MM.1S (cell line): ENCODE results near the gene UGT1A10.

Experiments used
- DNase-seq: peaks from one replicate; pipeline ENCODE4 v3.0.0-alpha.2; 2015
- H2AFZ ChIP-seq: fragments of 300-600 bp; sonication (generic); 2 replicates; pipeline ENCODE4 v1.6.0; 2016; ENCODE audit warnings: antibody characterized with exemption, low read length
- H3F3A ChIP-seq: fragments of 300-600 bp; sonication (generic); 2 replicates; pipeline ENCODE4 v1.6.1; 2016; ENCODE audit warnings: mild to moderate bottlenecking, antibody characterized with exemption, low read length, moderate library complexity, mixed read lengths; ENCODE audit not compliant: insufficient read depth
- H3K27ac ChIP-seq: fragments of 300-600 bp; sonication (generic); 2 replicates; pipeline ENCODE4 v1.5.1; 2016; ENCODE audit warnings: mild to moderate bottlenecking, low read length
- H3K27me3 ChIP-seq: fragments of 300-600 bp; sonication (generic); replicated peaks from 2 replicates; pipeline ENCODE4 v1.6.0; 2016; ENCODE audit warnings: low read length; ENCODE audit not compliant: insufficient read depth
- H3K36me3 ChIP-seq: fragments of 300-600 bp; sonication (generic); replicated peaks from 2 replicates; pipeline ENCODE4 v1.6.1; 2016; ENCODE audit warnings: mild to moderate bottlenecking, low read length, mixed read lengths; ENCODE audit not compliant: insufficient read depth
- H3K4me1 ChIP-seq: fragments of 300-600 bp; sonication (generic); 2 replicates; pipeline ENCODE4 v1.6.1; 2016; ENCODE audit warnings: low read length, mixed read lengths
- H3K4me2 ChIP-seq: fragments of 300-600 bp; sonication (generic); 2 replicates; pipeline ENCODE4 v1.6.0; 2016; ENCODE audit warnings: low read depth, low read length
- H3K4me3 ChIP-seq: fragments of 300-600 bp; sonication (generic); 2 replicates; pipeline ENCODE4 v1.5.1; 2016; ENCODE audit warnings: low read length, mixed read lengths
- H3K79me2 ChIP-seq: fragments of 300-600 bp; sonication (generic); 2 replicates; pipeline ENCODE4 v1.6.1; 2016; ENCODE audit warnings: mixed run types, low read length, mixed read lengths
- H3K9ac ChIP-seq: fragments of 300-600 bp; sonication (generic); 2 replicates; pipeline ENCODE4 v1.6.1; 2016; ENCODE audit warnings: low read length, mixed read lengths
- H3K9me2 ChIP-seq: fragments of 300-600 bp; sonication (generic); replicated peaks from 2 replicates; pipeline ENCODE4 v1.6.1; 2016; ENCODE audit warnings: mild to moderate bottlenecking, low read length, mixed read lengths; ENCODE audit not compliant: insufficient read depth
- H3K9me3 ChIP-seq: fragments of 300-600 bp; sonication (generic); replicated peaks from 2 replicates; pipeline ENCODE4 v1.6.1; 2016; ENCODE audit warnings: mild to moderate bottlenecking, low read length, mixed read lengths; ENCODE audit not compliant: insufficient read depth
- H4K20me1 ChIP-seq: fragments of 300-600 bp; sonication (generic); 2 replicates; pipeline ENCODE4 v1.6.1; 2016; ENCODE audit warnings: mild to moderate bottlenecking, low read length, moderate library complexity, mixed read lengths; ENCODE audit not compliant: insufficient read depth
- CTCF ChIP-seq: fragments of 300-600 bp; sonication (generic); IDR thresholded peaks from 2 replicates; pipeline ENCODE4 v1.5.1; 2016; ENCODE audit warnings: antibody characterized with exemption, low read length, mixed read lengths
- EZH2 ChIP-seq: fragments of 300-600 bp; sonication (generic); optimal IDR thresholded peaks from 2 replicates; pipeline ENCODE3; 2017; ENCODE audit warnings: low read depth, mild to moderate bottlenecking, antibody characterized with exemption, low read length, mixed read lengths
- EZH2phosphoT487 ChIP-seq: fragments of 300-600 bp; sonication (generic); IDR thresholded peaks from 2 replicates; pipeline ENCODE4 v1.6.1; 2018; ENCODE audit warnings: antibody characterized with exemption, low read length

The UGT1A10 gene

GRCh38 chr2:233814056-233814835, 178.0 kb downstream of the UGT1A10 start:
- Histone ChIP-seq H3K36me3 (no peaks in the 10 kb centered on the region), H3K27me3 (no peaks in the 10 kb centered on the region), H3F3A (no peaks in the 10 kb centered on the region), H3K9ac (no peak overlapping the region), H4K20me1 (no peaks in the 10 kb centered on the region), H2AFZ (no peak overlapping the region), H3K4me3 (no peak overlapping the region), H3K4me2 (no peak overlapping the region), H3K9me2 (no peaks in the 10 kb centered on the region), H3K9me3 (no peaks in the 10 kb centered on the region), H3K4me1 (no peaks in the 10 kb centered on the region), H3K27ac (no peak overlapping the region), H3K79me2 (no peaks in the 10 kb centered on the region)
- no peak for DNase-seq
- TF ChIP-seq EZH2phosphoT487 (no peak), EZH2 (no peak), CTCF (no peak)

GRCh38 chr2:233815861-233816260, 179.6 kb downstream of the UGT1A10 start:
- no peaks in the 10 kb centered on the region for H3K9me2 ChIP-seq
- no peak overlapping the region for H3K9ac ChIP-seq
- no peaks in the 10 kb centered on the region for H4K20me1 ChIP-seq
- DNase-seq, result no peak
- no peak overlapping the region for H3K4me3 ChIP-seq
- no peak overlapping the region for H3K4me2 ChIP-seq
- no peaks in the 10 kb centered on the region for H3K27me3 ChIP-seq
- no peaks in the 10 kb centered on the region for H3K36me3 ChIP-seq
- no peaks in the 10 kb centered on the region for H3K4me1 ChIP-seq
- no peak overlapping the region for H3K27ac ChIP-seq
- no peaks in the 10 kb centered on the region for H3F3A ChIP-seq
- H3K79me2 ChIP-seq, result no peaks in the 10 kb centered on the region
- no peak overlapping the region for H2AFZ ChIP-seq
- no peaks in the 10 kb centered on the region for H3K9me3 ChIP-seq
- TF ChIP-seq EZH2 (no peak), EZH2phosphoT487 (no peak), CTCF (no peak)

- no peak overlapping the region for H3K4me2 ChIP-seq
- no peaks in the 10 kb centered on the region for H3K9me3 ChIP-seq
These were observed 180.1 kb downstream of the UGT1A10 start for GRCh38 chr2:233816334-233816733.

GRCh38 chr2:233816771-233817170, 180.5 kb downstream of the UGT1A10 start:
- no peak for DNase-seq
- Histone ChIP-seq H3K4me2 (no peak overlapping the region), H3K27me3 (no peaks in the 10 kb centered on the region), H4K20me1 (no peaks in the 10 kb centered on the region), H3K79me2 (no peaks in the 10 kb centered on the region), H2AFZ (no peak overlapping the region), H3K27ac (no peak overlapping the region), H3K4me3 (no peak overlapping the region), H3K9ac (no peak overlapping the region), H3K9me3 (no peaks in the 10 kb centered on the region), H3K4me1 (no peaks in the 10 kb centered on the region), H3F3A (no peaks in the 10 kb centered on the region), H3K36me3 (no peaks in the 10 kb centered on the region), H3K9me2 (no peaks in the 10 kb centered on the region)
- TF ChIP-seq EZH2phosphoT487 (no peak), CTCF (no peak), EZH2 (no peak)

More at GRCh38 chr2:233816334-233816733, 180.1 kb downstream of the UGT1A10 start:
- DNase-seq, result no peak
- H2AFZ ChIP-seq, result no peak overlapping the region
- H3K4me3 ChIP-seq, result no peak overlapping the region
- TF ChIP-seq EZH2, result no peak
- H3K4me1 ChIP-seq, result no peaks in the 10 kb centered on the region
- H3K9me2 ChIP-seq, result no peaks in the 10 kb centered on the region
- H3K9ac ChIP-seq, result no peak overlapping the region
- H3K79me2 ChIP-seq, result no peaks in the 10 kb centered on the region
- no peak overlapping the region for H3K27ac ChIP-seq
- H3F3A ChIP-seq, result no peaks in the 10 kb centered on the region
- H4K20me1 ChIP-seq, result no peaks in the 10 kb centered on the region
- H3K27me3 ChIP-seq, result no peaks in the 10 kb centered on the region
- no peaks in the 10 kb centered on the region for H3K36me3 ChIP-seq
